Stomach (tissue), 4 donors: Measurements from ENCODE around the gene MED12L.

Source experiments
- EP300 ChIP-seq: sonication (generic); formaldehyde crosslinking; IDR thresholded peaks from one replicate; pipeline ENCODE4 v1.6.1; 2017; ENCODE audit warnings: antibody characterized with exemption
- POLR2A ChIP-seq, 4 donors: fragments of 450-650 bp; IDR thresholded peaks; one replicate each; pipeline ENCODE4 v1.6.1; 2016; ENCODE audit warnings: antibody characterized with exemption in 4 of 4, control low read depth in 2 of 4, mild to moderate bottlenecking in 1 of 4, moderate library complexity in 1 of 4
- POLR2AphosphoS5 ChIP-seq, 3 donors: sonication (generic); formaldehyde crosslinking; IDR thresholded peaks; one replicate each; pipeline ENCODE4 v1.6.1; 2016; ENCODE audit warnings: antibody characterized with exemption in 3 of 3
- TF ChIP-seq, protein P1 (sequence below), 7 experiments: fragments of 450-650 bp in 4 of 7; fragments of 200-600 bp in 3 of 7; sonication (generic) in 3 of 7; IDR thresholded peaks; one replicate each; pipeline ENCODE4 v1.5.1; 2016 to 2019; ENCODE audit warnings: antibody characterized with exemption in 7 of 7, control low read depth in 2 of 7, mild to moderate bottlenecking in 1 of 7

DNA sequence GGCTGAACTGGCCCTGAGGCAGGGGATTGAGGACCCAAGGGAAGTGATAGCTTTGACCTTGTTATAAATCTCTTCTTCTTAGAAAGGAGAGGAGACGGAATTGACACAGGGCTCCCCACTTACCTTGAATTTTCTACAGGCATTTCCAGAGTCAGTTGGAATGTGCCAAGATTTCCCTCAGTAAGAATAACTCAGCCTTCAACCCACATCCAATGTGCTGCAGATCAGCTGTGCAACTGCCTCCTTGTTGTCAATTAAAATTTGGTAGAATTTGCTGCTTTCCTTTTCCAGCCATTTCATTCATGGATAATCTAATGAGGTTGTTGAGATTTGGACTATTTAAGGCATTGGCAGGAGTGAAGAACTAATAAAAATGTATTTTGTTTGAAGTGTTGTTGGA lies 14.6 kb downstream of the MED12L start:
- TF ChIP-seq, protein P1, sequence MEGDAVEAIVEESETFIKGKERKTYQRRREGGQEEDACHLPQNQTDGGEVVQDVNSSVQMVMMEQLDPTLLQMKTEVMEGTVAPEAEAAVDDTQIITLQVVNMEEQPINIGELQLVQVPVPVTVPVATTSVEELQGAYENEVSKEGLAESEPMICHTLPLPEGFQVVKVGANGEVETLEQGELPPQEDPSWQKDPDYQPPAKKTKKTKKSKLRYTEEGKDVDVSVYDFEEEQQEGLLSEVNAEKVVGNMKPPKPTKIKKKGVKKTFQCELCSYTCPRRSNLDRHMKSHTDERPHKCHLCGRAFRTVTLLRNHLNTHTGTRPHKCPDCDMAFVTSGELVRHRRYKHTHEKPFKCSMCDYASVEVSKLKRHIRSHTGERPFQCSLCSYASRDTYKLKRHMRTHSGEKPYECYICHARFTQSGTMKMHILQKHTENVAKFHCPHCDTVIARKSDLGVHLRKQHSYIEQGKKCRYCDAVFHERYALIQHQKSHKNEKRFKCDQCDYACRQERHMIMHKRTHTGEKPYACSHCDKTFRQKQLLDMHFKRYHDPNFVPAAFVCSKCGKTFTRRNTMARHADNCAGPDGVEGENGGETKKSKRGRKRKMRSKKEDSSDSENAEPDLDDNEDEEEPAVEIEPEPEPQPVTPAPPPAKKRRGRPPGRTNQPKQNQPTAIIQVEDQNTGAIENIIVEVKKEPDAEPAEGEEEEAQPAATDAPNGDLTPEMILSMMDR (IDR thresholded peaks at IDR 0.05), result no peak
- no peak for TF ChIP-seq EP300
- TF ChIP-seq POLR2A (IDR thresholded peaks at IDR 0.05), result no peak
- TF ChIP-seq POLR2AphosphoS5 (IDR thresholded peaks at IDR 0.05), result no peak
